ENCODE data around the gene SPIN3. TPM values are rescaled to one million over a fixed set of nuclear protein-coding genes. Genes with fewer than 3 reads are reported as not detected.
A peak's percentile ranks its signal among the peaks of the same experiment; 100 is the strongest.
"Not testable (repeated sequence)": the region's sequence is repeated elsewhere in the genome, so short reads cannot be mapped to it uniquely, and the experiment has no call there.

The SPIN3 gene
- 1 to 10 TPM; 6.5 to 7.6 TPM for total RNA-seq

- peak; percentile 70 for DNase-seq
- Mint-ChIP-seq H3K27ac (peak within 1 kb of the TSS; percentile 92), H3K4me3 (peak within 1 kb of the TSS; percentile 81), H3K27me3 (no peaks in the 10 kb centered on the region), H3K36me3 (peaks cover 28% of the 10 kb centered on the region), H3K9me3 (peaks cover 2% of the 10 kb centered on the region), H3K4me1 (peaks cover 27% of the 10 kb centered on the region)
These were observed at the start of gene SPIN3 for GRCh38 chrX:56995271-56995994. Gene SPIN3, minus strand, starts transcription at chrX:56995541. Its CDS starts 594 bp downstream, at chrX:56994947.

DNA sequence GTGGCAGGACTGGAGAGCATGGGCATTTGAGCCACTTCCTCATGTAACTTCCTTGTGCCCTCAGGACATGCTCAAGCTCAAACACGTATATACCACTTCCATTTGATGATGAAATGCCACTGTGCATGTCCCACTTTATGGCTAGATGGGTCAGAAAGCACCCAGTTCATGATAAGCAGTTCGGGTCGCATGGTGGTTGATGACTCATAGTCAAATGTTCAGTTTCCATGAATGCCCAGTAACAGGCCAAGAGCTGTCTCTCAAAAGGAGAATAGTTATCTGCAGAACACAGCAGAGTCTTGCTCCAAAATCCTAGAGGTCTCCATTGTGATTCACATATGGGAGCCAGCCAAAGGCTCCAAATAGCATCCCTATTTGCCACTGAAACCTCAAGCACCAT lies 48.9 kb upstream of the SPIN3 start:
- H3K27me3 Mint-ChIP-seq, result no peaks in the 10 kb centered on the region
- H3K36me3 Mint-ChIP-seq, result no peaks in the 10 kb centered on the region
- no peak for DNase-seq
- no peaks in the 10 kb centered on the region for H3K4me1 Mint-ChIP-seq
- H3K9me3 Mint-ChIP-seq, result no peaks in the 10 kb centered on the region
- H3K27ac Mint-ChIP-seq, result no peak overlapping the region
- H3K4me3 Mint-ChIP-seq, result no peak overlapping the region

GRCh38 chrX:57037265-57037664 lies 41.9 kb upstream of the SPIN3 start:
- not testable (repeated sequence) for H3K4me3 Mint-ChIP-seq, H3K27me3 Mint-ChIP-seq, H3K9me3 Mint-ChIP-seq, H3K27ac Mint-ChIP-seq, H3K36me3 Mint-ChIP-seq, H3K4me1 Mint-ChIP-seq, DNase-seq

- H3K4me3 Mint-ChIP-seq, result peak overlapping the region; percentile 81
- peaks cover 2% of the 10 kb centered on the region for H3K9me3 Mint-ChIP-seq
- H3K27me3 Mint-ChIP-seq, result no peaks in the 10 kb centered on the region
- H3K4me1 Mint-ChIP-seq, result peaks cover 27% of the 10 kb centered on the region
- peaks cover 28% of the 10 kb centered on the region for H3K36me3 Mint-ChIP-seq
- H3K27ac Mint-ChIP-seq, result peak overlapping the region; percentile 92
- DNase-seq, result no peak
These were observed 718 bp downstream of the SPIN3 start for GRCh38 chrX:56994375-56995270.

GRCh38 chrX:56987741-56988140 lies 7.6 kb downstream of the SPIN3 start:
- Mint-ChIP-seq H3K27ac (no peak overlapping the region), H3K4me3 (no peak overlapping the region)
- no peak for DNase-seq

GRCh38 chrX:56986138-56986537 lies 9.2 kb downstream of the SPIN3 start:
- H3K27ac Mint-ChIP-seq, result no peak overlapping the region

More at GRCh38 chrX:56987741-56988140, 7.6 kb downstream of the SPIN3 start:
- H3K36me3 Mint-ChIP-seq, result peaks cover 24% of the 10 kb centered on the region
- no peaks in the 10 kb centered on the region for H3K27me3 Mint-ChIP-seq
- H3K4me1 Mint-ChIP-seq, result peaks cover 21% of the 10 kb centered on the region
- H3K9me3 Mint-ChIP-seq, result no peaks in the 10 kb centered on the region

DNA sequence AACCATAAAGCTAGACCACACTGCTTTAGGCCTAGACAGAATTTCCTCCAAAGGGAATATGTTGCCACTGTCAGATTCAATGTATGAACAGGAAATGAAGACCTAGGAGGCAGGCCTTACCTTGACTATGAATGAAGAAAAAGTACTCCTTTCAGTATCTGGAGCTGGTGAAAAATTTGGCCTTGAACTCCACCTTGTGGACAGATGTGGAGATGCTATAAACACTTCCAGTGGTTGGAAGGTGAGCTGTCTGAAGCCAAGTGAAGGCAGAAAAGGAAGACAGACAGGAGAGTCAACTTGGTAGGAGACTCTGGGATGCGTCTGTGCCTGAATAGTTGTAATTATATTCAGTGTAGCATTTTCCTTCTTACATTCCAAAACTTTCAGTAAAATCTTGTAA lies 17.2 kb downstream of the SPIN3 start:
- no peaks in the 10 kb centered on the region for H3K27me3 Mint-ChIP-seq
- H3K36me3 Mint-ChIP-seq, result peaks cover 5% of the 10 kb centered on the region
- DNase-seq, result peak; percentile 7
- H3K4me3 Mint-ChIP-seq, result no peak overlapping the region
- no peak overlapping the region for H3K27ac Mint-ChIP-seq
- no peaks in the 10 kb centered on the region for H3K4me1 Mint-ChIP-seq
- no peaks in the 10 kb centered on the region for H3K9me3 Mint-ChIP-seq

More at GRCh38 chrX:56986138-56986537, 9.2 kb downstream of the SPIN3 start:
- DNase-seq, result no peak
- Mint-ChIP-seq H3K4me1 (peaks cover 13% of the 10 kb centered on the region), H3K9me3 (no peaks in the 10 kb centered on the region), H3K27me3 (no peaks in the 10 kb centered on the region), H3K4me3 (no peak overlapping the region), H3K36me3 (peaks cover 14% of the 10 kb centered on the region)

DNA sequence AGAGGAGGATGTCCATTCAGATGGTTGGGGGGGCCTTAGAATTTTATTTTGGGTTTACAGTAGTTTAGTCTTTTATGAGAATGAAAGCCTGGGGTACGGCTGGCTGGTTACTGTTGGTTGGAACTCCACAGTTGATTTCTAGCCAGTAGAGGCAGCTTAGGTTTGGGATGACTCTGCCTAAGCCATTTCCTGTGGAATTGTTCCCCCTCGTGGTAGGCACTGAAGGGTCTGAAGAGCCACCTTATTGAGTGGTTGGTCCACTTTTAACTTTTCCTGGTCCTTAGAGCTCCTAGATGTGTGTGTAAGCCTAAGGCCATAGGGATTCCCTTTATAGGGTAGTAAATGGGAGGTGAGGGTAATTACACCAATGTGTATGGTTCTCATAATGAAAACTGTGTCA lies 19.7 kb downstream of the SPIN3 start:
- H3K9me3 Mint-ChIP-seq, result no peaks in the 10 kb centered on the region
- no peak for DNase-seq
- H3K36me3 Mint-ChIP-seq, result peaks cover 12% of the 10 kb centered on the region
- no peak overlapping the region for H3K27ac Mint-ChIP-seq
- no peak overlapping the region for H3K4me3 Mint-ChIP-seq
- H3K4me1 Mint-ChIP-seq, result no peaks in the 10 kb centered on the region
- no peaks in the 10 kb centered on the region for H3K27me3 Mint-ChIP-seq

DNA sequence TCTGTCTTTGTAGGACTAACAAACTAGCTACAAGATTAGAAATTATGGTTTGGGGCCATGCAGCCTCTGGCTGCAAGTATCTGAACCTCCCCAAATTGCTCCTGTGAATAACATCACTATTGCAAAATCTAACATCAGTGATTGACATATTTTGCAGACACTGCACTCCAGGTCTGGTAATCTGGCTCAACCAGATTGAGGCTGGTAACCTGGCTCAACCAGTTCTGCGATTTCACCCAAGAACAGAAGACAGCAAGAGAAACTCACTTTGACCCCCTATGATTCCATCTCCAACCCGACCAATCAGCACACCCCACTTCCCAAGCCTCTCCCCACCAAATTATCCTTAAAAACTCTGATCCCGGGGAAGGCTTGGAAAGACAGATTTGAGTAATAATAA lies 20.9 kb downstream of the SPIN3 start:
- no peak overlapping the region for H3K27ac Mint-ChIP-seq
- DNase-seq, result no peak
- no peaks in the 10 kb centered on the region for H3K27me3 Mint-ChIP-seq
- no peak overlapping the region for H3K4me3 Mint-ChIP-seq
- H3K36me3 Mint-ChIP-seq, result peaks cover 14% of the 10 kb centered on the region
- no peaks in the 10 kb centered on the region for H3K4me1 Mint-ChIP-seq
- H3K9me3 Mint-ChIP-seq, result no peaks in the 10 kb centered on the region

GRCh38 chrX:56969559-56969958 lies 25.8 kb downstream of the SPIN3 start:
- no peak overlapping the region for H3K4me3 Mint-ChIP-seq
- H3K27ac Mint-ChIP-seq, result no peak overlapping the region
- DNase-seq, result no peak

GRCh38 chrX:56968980-56969379 lies 26.4 kb downstream of the SPIN3 start:
- H3K4me3 Mint-ChIP-seq, result no peak overlapping the region
- H3K36me3 Mint-ChIP-seq, result peaks cover 18% of the 10 kb centered on the region
- H3K9me3 Mint-ChIP-seq, result no peaks in the 10 kb centered on the region
- no peaks in the 10 kb centered on the region for H3K4me1 Mint-ChIP-seq
- H3K27ac Mint-ChIP-seq, result no peak overlapping the region
- DNase-seq, result no peak
- H3K27me3 Mint-ChIP-seq, result no peaks in the 10 kb centered on the region

More at GRCh38 chrX:56969559-56969958, 25.8 kb downstream of the SPIN3 start:
- no peaks in the 10 kb centered on the region for H3K4me1 Mint-ChIP-seq
- H3K27me3 Mint-ChIP-seq, result no peaks in the 10 kb centered on the region
- no peaks in the 10 kb centered on the region for H3K9me3 Mint-ChIP-seq
- H3K36me3 Mint-ChIP-seq, result peaks cover 18% of the 10 kb centered on the region

GRCh38 chrX:56963377-56963776 lies 32.0 kb downstream of the SPIN3 start:
- Mint-ChIP-seq H3K27ac (no peak overlapping the region), H3K4me3 (no peak overlapping the region), H3K27me3 (no peaks in the 10 kb centered on the region), H3K36me3 (peaks cover 15% of the 10 kb centered on the region), H3K4me1 (peaks cover 3% of the 10 kb centered on the region), H3K9me3 (peaks cover 4% of the 10 kb centered on the region)
- no peak for DNase-seq

GRCh38 chrX:56947699-56948098 lies 47.6 kb downstream of the SPIN3 start:
- Mint-ChIP-seq H3K36me3 (peaks cover 4% of the 10 kb centered on the region), H3K27ac (no peak overlapping the region), H3K9me3 (peaks cover 17% of the 10 kb centered on the region), H3K4me3 (no peak overlapping the region), H3K27me3 (no peaks in the 10 kb centered on the region), H3K4me1 (no peaks in the 10 kb centered on the region)
- DNase-seq, result no peak

- not testable (repeated sequence) for DNase-seq, H3K27ac Mint-ChIP-seq, H3K4me1 Mint-ChIP-seq, H3K27me3 Mint-ChIP-seq, H3K9me3 Mint-ChIP-seq, H3K4me3 Mint-ChIP-seq, H3K36me3 Mint-ChIP-seq
These were observed 49.1 kb downstream of the SPIN3 start for GRCh38 chrX:56946201-56946600.

DNA sequence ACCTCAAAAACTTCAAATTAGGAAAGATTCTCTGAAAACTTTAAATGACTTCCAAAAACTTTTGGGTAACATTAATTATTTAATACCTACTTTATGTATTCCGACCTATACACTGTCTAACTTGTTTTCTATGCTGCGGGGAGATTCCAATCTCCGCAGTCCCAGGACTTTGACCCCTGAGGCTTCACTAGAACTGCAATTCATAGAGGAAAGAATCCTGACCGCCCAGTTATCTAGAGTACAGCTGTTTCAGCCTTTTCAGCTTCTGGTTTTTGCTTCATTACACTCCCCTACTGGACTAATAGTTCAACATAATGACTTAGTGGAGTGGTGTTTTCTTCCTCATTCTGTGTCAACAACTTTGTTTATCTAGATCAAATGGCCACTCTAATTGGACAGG lies 50.1 kb downstream of the SPIN3 start:
- H3K9me3 Mint-ChIP-seq, result peaks cover 14% of the 10 kb centered on the region
- not testable (repeated sequence) for H3K27me3 Mint-ChIP-seq, DNase-seq, H3K27ac Mint-ChIP-seq, H3K4me3 Mint-ChIP-seq, H3K4me1 Mint-ChIP-seq, H3K36me3 Mint-ChIP-seq

Data from activated naive CD8-positive, alpha-beta T cell treated with anti-CD3 and anti-CD28 coated beads for 36 hours (primary cell).